Mucosa of rectum (tissue), 2 donors: Measurements from ENCODE around the gene MIPOL1.
"Not testable (repeated sequence)": the region's sequence is repeated elsewhere in the genome, so short reads cannot be mapped to it uniquely, and the experiment has no call there.

Experiments
- H3K27ac ChIP-seq, 2 donors: one replicate each; pipeline ENCODE4 v1.7.0; 2013; ENCODE audit warnings: inconsistent platforms in 2 of 2, low read depth in 2 of 2, low read length in 2 of 2
- H3K27me3 ChIP-seq, 2 donors: one replicate each; pipeline ENCODE4 v1.7.0; 2013; ENCODE audit warnings: low read length in 2 of 2; ENCODE audit not compliant: control insufficient read depth in 2 of 2, insufficient read depth in 2 of 2
- H3K36me3 ChIP-seq, 2 donors: one replicate each; pipeline ENCODE4 v1.7.0; 2013; ENCODE audit warnings: low read length in 2 of 2; ENCODE audit not compliant: control insufficient read depth in 2 of 2, insufficient read depth in 2 of 2
- H3K4me1 ChIP-seq, 2 donors: one replicate each; pipeline ENCODE4 v1.7.0; 2013; ENCODE audit warnings: low read length in 2 of 2, mild to moderate bottlenecking in 1 of 2; ENCODE audit not compliant: control insufficient read depth in 2 of 2, insufficient read depth in 2 of 2
- H3K4me3 ChIP-seq, 2 donors: one replicate each; pipeline ENCODE4 v1.7.0; 2013; ENCODE audit warnings: low read length in 2 of 2
- H3K9ac ChIP-seq, 2 donors: one replicate each; pipeline ENCODE4 v1.7.0; 2013; ENCODE audit warnings: low read length in 2 of 2, low read depth in 1 of 2, mild to moderate bottlenecking in 1 of 2
- H3K9me3 ChIP-seq, 2 donors: one replicate each; pipeline ENCODE4 v1.7.0; 2013; ENCODE audit warnings: low read length in 2 of 2; ENCODE audit not compliant: control insufficient read depth in 2 of 2
- donor health status: healthy.
- donor health status: Normal muscosa, but diverticular disease.

MIPOL1 gene

DNA sequence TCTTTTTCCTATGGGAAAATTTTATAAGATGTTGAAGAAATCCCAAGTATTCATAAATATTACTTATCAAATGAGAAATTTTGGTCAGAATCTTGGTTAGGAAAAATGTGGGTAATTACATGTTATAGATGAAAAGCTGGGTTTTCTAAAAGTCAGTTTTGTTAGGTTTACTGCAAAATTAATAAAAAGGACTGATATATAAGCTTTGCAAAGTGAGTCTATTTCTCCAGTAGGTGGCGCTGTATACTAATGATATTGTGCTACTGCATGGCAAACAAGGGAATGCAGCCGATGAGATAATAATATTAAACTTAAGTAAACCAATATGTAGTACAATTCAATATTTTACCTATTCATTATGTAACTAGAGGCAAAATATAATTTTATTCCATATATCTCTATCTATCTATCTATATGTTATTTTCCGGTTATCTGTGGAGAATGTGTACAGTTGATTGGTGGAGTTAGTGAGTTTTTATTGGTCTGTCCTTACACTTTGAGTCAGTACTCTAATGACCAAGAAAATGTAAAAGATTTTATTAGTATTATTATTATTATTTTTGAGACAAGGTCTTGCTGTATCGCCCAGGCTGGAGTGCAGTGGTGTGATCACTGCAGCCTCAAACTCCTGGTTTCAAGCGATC lies 32.9 kb downstream of the MIPOL1 start:
- H3K4me1 ChIP-seq: no peaks in the 10 kb centered on the region
- no peak overlapping the region for H3K27ac ChIP-seq
- H3K27me3 ChIP-seq: no peaks in the 10 kb centered on the region
- H3K9me3 ChIP-seq: no peaks in the 10 kb centered on the region
- H3K36me3 ChIP-seq: no peaks in the 10 kb centered on the region
- no peak overlapping the region for H3K4me3 ChIP-seq
- H3K9ac ChIP-seq: no peak overlapping the region

DNA sequence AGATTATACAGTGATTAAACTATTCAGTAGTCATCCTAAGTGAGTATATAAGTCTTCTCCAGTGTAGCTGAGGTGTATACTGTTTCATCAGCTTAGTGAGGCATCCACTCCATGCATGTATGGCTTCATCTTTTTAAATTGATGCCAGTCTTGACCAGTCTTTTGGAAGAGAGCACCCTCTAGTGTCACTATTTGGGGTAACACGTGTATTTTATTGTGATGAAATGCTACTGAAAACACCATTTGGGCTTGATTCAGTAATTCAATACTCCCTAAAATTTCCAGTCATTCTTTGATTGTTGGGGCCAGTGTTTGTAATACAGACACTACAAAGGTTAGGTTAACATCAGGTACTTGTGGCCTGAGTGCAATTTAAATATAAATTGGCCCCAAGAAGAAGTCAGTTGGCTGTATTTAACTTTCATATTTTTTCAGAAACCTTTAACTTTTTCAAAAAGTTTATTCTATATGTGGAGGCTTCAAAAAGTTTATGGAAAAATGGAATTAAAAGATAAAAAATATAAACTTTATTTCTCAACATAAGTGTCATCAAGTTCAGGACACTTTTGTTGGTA lies 35.3 kb downstream of the MIPOL1 start:
- H3K27me3 ChIP-seq: no peaks in the 10 kb centered on the region
- no peak overlapping the region for H3K9ac ChIP-seq
- H3K27ac ChIP-seq: no peak overlapping the region
- no peaks in the 10 kb centered on the region for H3K36me3 ChIP-seq
- no peaks in the 10 kb centered on the region for H3K4me1 ChIP-seq
- no peaks in the 10 kb centered on the region for H3K9me3 ChIP-seq
- H3K4me3 ChIP-seq: no peak overlapping the region

DNA sequence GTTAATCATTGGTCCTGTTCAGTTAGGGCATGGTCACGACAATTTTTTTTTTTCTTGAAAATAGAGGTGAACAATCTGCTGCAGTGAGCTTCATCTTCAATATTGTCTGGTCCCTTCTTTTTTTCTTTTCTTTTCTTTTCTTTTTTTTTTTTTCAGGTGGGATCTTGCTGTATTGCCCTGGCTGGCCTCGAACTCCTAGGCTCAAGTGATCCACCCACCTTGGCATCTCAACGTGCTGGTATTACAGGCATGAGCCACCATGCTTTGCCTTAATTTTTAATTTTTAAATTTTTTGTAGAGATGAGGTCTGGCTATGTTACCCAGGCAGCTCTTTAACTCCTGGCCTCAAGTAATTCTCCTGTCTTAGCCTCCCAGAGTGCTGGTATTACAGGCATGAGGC lies 36.5 kb downstream of the MIPOL1 start:
- Histone ChIP-seq H3K4me3 (no peak overlapping the region), H3K27me3 (no peaks in the 10 kb centered on the region), H3K9me3 (no peaks in the 10 kb centered on the region), H3K36me3 (no peaks in the 10 kb centered on the region), H3K4me1 (no peaks in the 10 kb centered on the region), H3K9ac (no peak overlapping the region), H3K27ac (no peak overlapping the region)

DNA sequence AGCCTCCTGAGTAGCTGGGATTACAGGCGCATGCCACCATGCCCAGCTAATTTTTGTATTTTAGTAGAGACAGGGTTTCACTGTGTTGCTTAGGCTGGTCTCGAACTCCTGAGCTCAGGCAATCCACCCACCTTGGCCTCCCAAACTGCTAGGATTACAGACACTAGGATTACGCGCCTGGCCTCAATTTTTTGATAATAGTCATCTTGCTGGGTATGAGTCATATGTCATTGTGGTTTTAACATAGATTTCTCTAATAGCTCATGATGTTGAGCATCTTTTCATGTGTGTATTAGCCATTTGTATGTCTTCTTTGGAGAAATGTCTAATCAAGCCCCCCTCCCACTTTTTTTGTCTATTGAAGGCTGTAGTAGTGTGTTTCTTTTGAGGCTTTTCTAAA lies 38.3 kb downstream of the MIPOL1 start:
- H3K9me3 ChIP-seq, H3K36me3 ChIP-seq, H3K27ac ChIP-seq, H3K9ac ChIP-seq, H3K4me3 ChIP-seq, H3K27me3 ChIP-seq, H3K4me1 ChIP-seq: not testable (repeated sequence)

DNA sequence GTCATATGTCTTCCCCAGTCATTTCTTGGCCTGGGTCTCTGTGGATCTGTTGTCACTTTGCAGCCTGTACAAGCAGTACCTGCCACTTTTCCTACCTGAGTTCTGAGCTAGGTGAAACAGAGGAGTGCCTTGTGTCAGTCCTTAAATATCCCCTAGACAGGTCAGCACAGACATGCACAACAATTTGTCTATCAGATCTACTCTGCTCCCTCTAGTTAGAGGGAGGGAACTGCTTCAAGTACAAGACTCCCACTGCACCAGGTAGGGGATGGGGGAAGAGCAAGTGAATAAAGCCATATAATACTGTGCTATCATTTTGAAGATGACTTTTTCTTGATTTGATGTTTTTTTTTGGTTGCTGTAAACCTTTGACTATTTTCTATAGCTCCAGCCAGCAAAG lies 39.4 kb downstream of the MIPOL1 start:
- H3K27ac ChIP-seq: no peak overlapping the region
- no peak overlapping the region for H3K9ac ChIP-seq
- no peak overlapping the region for H3K4me3 ChIP-seq
- H3K4me1 ChIP-seq: no peaks in the 10 kb centered on the region
- no peaks in the 10 kb centered on the region for H3K36me3 ChIP-seq
- H3K27me3 ChIP-seq: no peaks in the 10 kb centered on the region
- no peaks in the 10 kb centered on the region for H3K9me3 ChIP-seq

DNA sequence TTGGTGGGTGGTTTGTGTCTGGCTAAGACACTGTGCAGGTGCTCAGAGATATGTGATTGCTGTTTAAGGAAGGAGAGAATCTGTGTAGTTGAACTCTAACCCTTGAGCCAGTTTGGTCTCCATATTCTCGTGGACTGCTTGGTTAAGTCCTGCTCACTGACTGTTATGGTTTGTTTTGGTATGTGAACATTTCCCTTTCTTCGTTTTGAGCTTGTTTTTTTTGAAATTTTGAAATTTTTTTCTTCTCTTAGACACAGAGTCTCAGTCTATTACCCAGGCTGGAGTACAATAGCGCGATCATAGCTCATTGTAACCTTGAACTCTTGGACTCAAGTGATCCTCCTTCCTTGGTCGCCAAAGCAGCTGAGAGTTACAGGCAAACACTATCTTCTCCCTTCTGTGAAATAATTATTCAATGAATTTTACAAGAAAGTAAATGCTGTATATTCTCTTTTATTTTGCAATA lies 40.0 kb downstream of the MIPOL1 start:
- no peaks in the 10 kb centered on the region for H3K4me1 ChIP-seq
- no peak overlapping the region for H3K9ac ChIP-seq
- H3K4me3 ChIP-seq: no peak overlapping the region
- no peaks in the 10 kb centered on the region for H3K36me3 ChIP-seq
- no peak overlapping the region for H3K27ac ChIP-seq
- no peaks in the 10 kb centered on the region for H3K9me3 ChIP-seq
- H3K27me3 ChIP-seq: no peaks in the 10 kb centered on the region

DNA sequence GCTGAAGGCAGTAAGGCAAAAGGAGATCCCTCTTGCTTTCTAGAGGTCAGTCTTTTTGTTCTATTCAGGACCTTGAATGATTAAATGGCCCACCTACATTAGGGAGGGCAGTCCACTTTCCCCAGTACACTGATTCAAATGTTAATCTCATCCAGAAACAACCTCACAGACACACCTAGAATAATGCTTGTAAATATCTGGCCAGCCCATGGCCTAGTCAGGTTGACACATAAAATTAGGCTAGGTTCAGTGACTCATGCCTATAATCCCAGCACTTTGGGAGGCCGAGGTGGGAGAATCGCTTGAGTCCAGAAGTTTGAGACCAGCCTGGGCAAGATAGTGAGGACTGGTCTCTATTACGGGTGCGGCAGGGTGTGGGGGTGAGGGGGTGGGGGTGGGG lies 43.5 kb downstream of the MIPOL1 start:
- no peak overlapping the region for H3K9ac ChIP-seq
- H3K4me1 ChIP-seq: no peaks in the 10 kb centered on the region
- H3K27me3 ChIP-seq: no peaks in the 10 kb centered on the region

DNA sequence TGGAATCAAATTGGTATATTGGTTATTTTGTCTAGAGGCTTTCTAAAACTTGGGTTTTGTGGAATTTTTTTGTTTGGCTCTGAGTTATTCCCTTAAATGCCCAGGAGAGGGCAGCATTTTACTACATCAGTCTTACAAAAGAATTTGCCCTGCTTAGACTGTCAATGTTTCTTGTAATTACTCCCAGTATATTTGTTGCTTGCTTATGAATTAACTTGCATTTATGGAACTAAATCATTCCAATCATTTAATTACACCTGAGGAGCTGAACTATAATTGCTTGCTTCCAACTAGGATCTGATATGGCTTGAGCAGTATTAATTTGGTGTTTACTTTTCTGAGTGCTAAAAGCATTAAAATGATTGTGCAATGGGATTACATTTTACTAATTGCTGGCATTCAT lies 48.7 kb downstream of the MIPOL1 start:
- H3K4me1 ChIP-seq: peaks cover 0 to 5% of the 10 kb centered on the region in 2 donors
- no peaks in the 10 kb centered on the region for H3K27me3 ChIP-seq
- H3K9ac ChIP-seq: no peak overlapping the region
- H3K9me3 ChIP-seq: no peaks in the 10 kb centered on the region
- H3K27ac ChIP-seq: no peak overlapping the region
- H3K4me3 ChIP-seq: no peak overlapping the region
- no peaks in the 10 kb centered on the region for H3K36me3 ChIP-seq

More for the DNA sequence above, 43.5 kb downstream of the MIPOL1 start:
- no peaks in the 10 kb centered on the region for H3K36me3 ChIP-seq
- H3K27ac ChIP-seq: no peak overlapping the region
- no peaks in the 10 kb centered on the region for H3K9me3 ChIP-seq
- no peak overlapping the region for H3K4me3 ChIP-seq

DNA sequence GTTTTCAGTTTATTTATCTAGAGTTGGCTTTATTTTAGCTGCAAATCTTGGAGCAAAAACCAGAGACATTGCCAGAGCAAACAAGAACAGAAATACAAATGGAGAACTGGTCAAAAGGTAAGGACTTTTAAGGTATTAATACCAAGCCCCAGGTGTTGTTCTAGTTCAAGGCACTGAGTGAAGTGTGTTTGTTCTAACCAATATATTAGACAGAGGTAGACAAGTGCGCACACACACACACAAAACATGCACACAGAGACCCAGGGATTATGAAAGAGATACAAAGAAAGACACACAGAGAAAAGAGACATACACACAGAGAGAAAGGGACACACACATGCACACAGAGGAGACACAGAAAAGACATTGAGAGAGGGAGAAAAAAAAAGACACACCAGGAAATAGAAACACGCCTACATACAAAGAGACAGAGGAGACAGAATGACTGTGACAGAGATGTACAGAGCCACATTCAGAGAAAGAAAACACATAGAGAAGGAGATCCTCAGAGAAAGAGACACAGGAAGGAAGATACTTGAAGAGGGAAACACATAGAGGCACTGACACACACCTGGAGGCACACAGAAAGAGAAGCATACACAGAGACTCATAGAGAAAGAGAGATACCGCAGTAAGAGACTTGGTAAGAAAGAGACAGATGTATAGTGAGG lies 50.2 kb downstream of the MIPOL1 start:
- H3K27me3 ChIP-seq: no peaks in the 10 kb centered on the region
- no peak overlapping the region for H3K27ac ChIP-seq
- no peaks in the 10 kb centered on the region for H3K36me3 ChIP-seq
- H3K9me3 ChIP-seq: no peaks in the 10 kb centered on the region
- H3K4me3 ChIP-seq: no peak overlapping the region
- H3K9ac ChIP-seq: peak overlapping the region in 1 of 2 donors; percentile 1
- H3K4me1 ChIP-seq: peaks cover 0 to 5% of the 10 kb centered on the region in 2 donors

DNA sequence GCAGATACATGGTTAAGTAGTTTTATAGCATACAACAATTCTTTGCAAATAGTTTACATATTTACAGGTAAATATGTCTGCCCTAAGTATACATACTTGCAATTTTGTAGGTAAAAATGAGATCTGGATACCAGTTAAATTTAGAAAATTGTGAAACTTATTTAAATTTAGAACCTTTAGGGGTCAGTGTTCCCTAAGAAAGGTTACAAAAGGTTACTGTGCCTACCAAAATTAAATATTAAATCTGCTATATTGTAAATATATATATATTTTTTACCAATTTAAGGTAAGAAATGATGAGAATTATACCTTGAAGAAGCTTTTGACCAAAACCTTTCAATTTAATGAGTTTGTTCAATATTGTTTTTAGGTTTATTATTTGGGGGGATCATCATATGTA lies 54.0 kb downstream of the MIPOL1 start:
- H3K27ac ChIP-seq: no peak overlapping the region
- no peaks in the 10 kb centered on the region for H3K27me3 ChIP-seq
- H3K9ac ChIP-seq: no peak overlapping the region
- H3K4me1 ChIP-seq: peaks cover 0 to 5% of the 10 kb centered on the region in 2 donors
- no peaks in the 10 kb centered on the region for H3K9me3 ChIP-seq
- no peaks in the 10 kb centered on the region for H3K36me3 ChIP-seq
- no peak overlapping the region for H3K4me3 ChIP-seq
